SK-N-DZ (cell line): Measurements from ENCODE around the gene SMCO4. TPM values are rescaled to one million over a fixed set of nuclear protein-coding genes. Genes with fewer than 3 reads are reported as not detected.
"Not testable (repeated sequence)": the region's sequence is repeated elsewhere in the genome, so short reads cannot be mapped to it uniquely, and the experiment has no call there.

ENCODE experiments used
- DNase-seq: peaks from one replicate; pipeline ENCODE4 v3.0.0-alpha.2; 2015; ENCODE audit warnings: low spot score
- polyA plus RNA-seq, 2 experiments: library from polyadenylated mRNA; depleted of rRNA; stranded (reverse); fragments of >200 nt; gene quantifications; 2 replicates each; pipeline ENCODE4 v1.2.3, GENCODE V29; 2014

Gene SMCO4
- polyA plus RNA-seq (2014; cell fraction: cytosol; rRNA removed): 37.0 and 40.2 TPM in 2 replicates
- 9.9 and 11.0 TPM in 2 replicates for polyA plus RNA-seq (2014; cell fraction: nucleus; rRNA removed)

DNA sequence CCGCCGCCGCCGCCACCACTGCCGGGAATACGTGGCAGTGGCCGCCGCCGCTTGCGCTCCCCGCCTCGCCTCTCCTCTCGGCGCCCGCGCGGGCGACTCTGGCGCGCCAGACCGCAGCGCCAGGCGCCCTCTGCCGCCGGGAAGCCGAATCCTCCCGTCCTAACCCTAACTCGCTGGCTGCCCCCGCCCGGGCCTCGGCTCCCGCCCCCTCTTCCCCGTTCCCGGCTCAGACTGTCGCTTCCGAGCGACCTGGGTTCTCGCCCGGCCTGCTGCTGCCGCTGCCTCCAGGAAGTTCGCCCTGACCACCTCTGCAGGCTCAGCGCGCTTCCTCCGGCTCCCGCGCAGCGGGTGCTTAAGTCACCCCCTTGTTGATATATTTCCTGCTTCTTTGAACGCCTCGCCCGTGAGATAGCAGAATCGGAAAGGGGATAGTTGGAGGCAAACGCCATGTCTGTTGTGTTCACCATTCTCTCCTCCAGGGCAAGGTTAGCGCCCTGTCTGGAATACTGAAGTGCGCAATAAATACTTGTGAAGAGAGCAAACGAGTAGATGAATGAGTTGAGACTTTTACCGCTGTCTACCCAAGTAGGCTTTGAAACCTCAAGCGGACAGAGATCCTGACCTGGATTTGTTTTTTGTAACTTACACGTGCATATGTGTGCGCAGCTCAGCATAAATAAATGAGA is at the start of gene SMCO4:
Gene SMCO4, minus strand, starts transcription at position 100 of the 686 bp plus-strand sequence. CDS start 64,202 bp downstream, outside the sequence.
- peak; percentile 87 for DNase-seq

DNA sequence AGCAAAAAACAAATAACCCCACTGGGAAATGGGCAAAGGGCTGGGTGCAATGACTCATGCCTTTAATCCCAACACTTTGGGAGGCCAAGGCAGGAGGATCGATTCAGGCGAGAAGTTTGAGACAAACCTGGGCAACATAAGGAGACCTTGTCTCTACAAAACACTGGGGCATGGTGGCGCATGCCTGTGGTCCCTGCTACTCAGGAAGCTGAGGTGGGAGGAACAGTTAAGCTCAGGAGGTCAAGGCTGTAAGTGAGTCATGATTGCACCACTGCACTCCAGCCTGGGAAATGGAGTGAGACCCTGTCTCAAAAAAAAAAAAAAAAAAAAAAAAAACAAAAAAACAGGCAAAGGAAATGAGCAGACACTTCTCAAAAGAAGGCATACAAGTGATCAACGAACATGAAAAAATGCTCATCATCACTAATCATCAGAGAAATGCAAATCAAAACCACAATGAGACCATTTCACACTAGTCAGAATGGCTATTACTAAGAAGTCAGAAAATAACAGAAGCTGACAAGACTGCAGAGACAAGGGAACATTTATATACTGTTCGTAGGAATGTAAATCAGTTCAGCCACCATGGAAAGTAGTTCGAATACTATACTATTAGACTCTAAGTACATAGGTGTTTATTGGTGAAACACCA is 48.2 kb upstream of the SMCO4 start:
- DNase-seq: no peak

GRCh38 chr11:93589347-93589746 is 46.2 kb upstream of the SMCO4 start:
- DNase-seq: no peak

DNA sequence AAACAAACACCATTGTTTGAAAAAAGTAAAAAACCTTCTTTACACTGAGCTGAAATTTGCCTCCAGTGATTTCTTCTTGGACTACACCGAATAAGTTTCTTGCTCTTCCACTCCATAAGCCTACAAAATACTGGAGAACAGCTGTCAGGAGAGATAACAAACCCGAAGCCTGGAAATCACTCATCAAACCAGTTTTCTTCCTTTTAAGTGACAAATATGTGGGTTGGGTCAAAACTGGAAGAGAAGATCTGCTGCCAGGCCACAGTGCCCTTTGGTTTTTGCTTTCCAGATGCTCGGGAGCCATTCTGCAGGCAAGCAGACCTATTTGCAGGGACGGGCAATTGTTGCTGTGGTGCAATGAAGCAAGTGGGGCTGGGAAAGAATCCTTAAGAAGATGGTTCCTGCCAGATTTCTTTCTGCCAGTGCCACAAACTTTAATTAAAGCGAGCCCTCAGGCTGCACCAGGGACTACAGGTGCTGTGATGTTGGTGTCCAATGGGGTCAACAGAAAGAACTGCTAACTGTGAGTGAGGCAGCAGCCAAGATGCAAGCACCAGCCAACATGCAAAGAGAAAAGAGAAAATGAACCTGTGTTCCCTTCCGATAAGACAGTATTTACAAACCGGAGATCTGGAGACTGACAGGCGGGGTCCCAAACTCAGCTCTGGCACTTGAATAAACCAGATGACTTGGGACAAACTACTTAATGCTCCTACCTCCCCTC is 44.8 kb upstream of the SMCO4 start:
- DNase-seq: no peak

GRCh38 chr11:93587425-93587824 is 44.2 kb upstream of the SMCO4 start:
- not testable (repeated sequence) for DNase-seq

DNA sequence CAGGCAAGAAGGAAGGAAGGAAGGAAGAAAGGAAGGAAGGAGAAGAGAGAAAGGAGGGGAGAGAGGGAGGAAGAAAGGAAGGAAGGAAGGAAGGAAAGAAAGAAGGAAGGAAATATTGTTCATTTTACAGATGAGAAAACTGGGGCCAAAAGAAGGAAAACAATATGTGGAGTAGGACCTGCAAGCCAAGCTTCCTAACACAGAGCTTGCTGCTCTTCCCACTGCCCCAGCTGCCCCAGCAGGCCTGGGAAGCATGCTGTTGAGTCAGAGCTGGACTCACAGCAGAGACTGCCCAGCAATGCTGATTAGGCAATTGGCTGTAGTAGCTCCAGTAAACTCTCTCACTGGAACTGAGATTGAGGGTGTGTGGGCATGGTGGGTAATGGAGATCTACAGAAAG is 42.6 kb upstream of the SMCO4 start:
- DNase-seq: no peak

DNA sequence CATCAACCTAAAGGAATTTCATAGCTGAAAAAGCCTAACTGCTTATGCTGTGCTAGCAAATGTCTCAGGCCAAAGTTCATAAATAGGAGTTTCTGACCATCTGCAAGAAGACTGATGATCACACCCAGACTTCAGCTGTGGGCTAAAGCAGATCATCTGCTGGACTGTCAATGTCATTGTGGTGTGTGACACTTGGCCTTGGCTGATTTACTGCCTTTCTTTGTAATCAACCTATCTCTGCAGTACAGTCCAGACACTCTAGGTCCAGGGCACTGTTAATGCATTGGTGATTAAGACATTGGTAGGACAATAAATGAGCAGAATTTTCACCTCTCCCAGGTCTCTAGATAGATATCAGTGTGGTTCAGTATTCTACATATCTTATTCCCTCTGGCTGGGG is 40.3 kb upstream of the SMCO4 start:
- DNase-seq: no peak

- DNase-seq: no peak
Measured at GRCh38 chr11:93579187-93579751, 36.1 kb upstream of the SMCO4 start.

DNA sequence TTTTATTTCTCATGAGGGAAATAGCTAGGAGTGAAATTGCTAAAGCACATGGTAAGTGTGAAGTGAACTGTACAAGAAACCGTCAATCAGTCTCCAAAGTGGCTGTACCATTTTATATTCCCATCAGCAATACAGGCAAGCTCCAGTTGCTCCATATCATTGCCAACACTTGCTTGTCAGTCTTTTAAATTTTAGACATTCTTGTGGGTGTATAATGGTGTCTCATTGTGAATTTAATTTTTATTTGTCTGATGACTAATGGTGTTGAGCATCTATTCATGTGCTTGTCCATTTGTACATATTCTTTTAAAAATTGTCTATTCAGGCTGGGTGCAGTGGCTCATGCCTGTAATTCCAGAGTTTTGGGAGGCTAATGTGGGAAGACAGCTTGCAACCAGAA is 34.1 kb upstream of the SMCO4 start:
- no peak for DNase-seq

- DNase-seq: not testable (repeated sequence)
Measured at GRCh38 chr11:93576870-93577269, 33.7 kb upstream of the SMCO4 start.

DNA sequence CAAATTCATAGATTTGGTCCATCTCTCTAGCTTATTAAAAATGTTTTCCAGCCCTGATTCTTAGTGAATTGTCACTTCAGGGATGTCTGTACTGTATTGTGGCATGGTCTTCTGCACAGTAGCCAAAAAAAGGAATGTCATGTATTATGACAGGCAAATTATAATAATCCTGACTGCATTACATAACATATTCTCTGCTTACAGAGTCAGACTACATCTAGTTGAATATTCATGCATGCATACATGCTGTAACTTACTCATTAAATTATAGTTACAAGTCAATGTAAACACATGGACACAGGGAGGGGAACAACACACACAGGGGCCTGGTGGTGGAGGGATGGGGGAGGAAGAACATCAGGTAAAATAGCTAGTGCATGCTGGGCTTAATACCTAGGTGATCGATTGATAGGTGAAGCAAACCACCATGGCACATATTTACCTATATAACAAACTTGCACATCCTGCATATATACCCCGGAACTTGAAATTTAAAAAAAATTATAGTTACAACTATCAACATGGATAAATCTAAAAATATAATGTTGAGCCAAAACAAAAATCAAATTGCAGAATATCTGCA is 31.5 kb upstream of the SMCO4 start:
- no peak for DNase-seq

DNA sequence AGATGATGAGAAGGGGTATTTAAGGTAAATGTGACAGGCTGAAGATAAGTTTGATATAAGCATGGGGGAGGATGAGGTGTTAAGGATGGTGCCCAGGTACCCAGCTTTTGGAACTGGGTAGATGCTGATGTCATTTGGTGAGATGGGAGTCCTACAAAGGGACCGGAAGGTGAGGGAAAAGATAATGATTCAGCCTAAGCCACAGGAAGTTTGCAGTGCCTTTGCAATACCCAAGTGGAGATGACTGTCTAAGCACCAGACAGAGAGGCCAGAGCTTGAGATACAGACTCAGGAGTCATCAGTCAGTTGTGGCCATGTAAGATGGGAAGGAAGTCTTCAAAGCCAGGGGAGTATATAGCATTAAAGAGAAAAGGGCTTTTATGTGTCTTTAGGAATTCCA is 30.0 kb upstream of the SMCO4 start:
- DNase-seq: no peak

- no peak for DNase-seq
Measured at GRCh38 chr11:93572621-93573020, 29.4 kb upstream of the SMCO4 start.

GRCh38 chr11:93572171-93572570 is 29.0 kb upstream of the SMCO4 start:
- no peak for DNase-seq

- no peak for DNase-seq
Measured at GRCh38 chr11:93571612-93572011, 28.4 kb upstream of the SMCO4 start.

- DNase-seq: no peak
Measured at GRCh38 chr11:93570759-93571413, 27.7 kb upstream of the SMCO4 start.

- DNase-seq: no peak
Measured at GRCh38 chr11:93569496-93569895, 26.3 kb upstream of the SMCO4 start.

DNA sequence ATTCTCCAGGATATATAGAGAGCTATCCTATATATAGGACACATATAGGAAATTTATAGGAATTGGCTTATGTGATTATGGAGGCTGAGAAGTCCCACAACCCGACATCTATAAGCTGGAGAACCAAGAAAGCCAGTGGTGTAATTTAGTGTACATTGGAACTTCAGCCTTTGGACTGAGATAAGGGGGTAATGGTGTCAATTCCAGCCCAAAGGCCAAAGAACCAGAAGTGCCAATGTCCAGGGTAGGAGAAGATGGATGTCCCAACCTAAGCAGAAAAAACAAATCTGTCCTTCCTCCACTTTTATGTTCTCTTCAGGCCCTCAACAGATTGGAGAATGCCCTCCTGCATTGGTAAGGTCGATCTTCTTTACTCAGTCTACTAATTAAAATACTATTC is 25.5 kb upstream of the SMCO4 start:
- DNase-seq: no peak

- no peak for DNase-seq
Measured at GRCh38 chr11:93567401-93567895, 24.3 kb upstream of the SMCO4 start.

GRCh38 chr11:93564895-93565294 is 21.7 kb upstream of the SMCO4 start:
- no peak for DNase-seq

DNA sequence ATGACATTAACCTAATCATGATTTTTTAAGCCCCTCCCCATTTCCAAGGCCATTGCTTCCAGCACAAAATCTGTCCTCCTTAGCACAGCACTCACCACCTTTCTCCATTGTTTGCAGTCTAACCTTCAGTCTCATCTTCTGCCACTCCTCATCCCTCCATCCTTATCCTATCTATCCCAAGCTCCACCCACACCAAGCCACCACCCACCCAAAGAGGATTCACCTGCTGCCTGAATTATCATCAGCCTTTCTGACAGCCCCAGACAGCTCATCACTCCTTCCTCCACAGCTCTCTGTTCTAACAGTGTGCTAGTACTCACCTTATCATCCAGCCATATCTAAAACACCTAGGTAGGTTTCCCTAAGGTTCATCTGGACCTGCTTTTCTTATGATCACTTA is 20.7 kb upstream of the SMCO4 start:
- no peak for DNase-seq
